ENCODE data around the gene SORL1-AS1.
"Not testable (repeated sequence)": the region's sequence is repeated elsewhere in the genome, so short reads cannot be mapped to it uniquely, and the experiment has no call there.

Gene SORL1-AS1

GRCh38 chr11:121452609-121453150 is at the start of gene SORL1-AS1:
SORL1-AS1 (minus strand) TSS chr11:121452967.
- intact Hi-C loops (cut with DNase I) = no loop called here
- DNase-seq (ENCODE audit: low spot score) (no peak), ATAC-seq (peak; percentile 17)

GRCh38 chr11:121500717-121501116 is 48.0 kb upstream of the SORL1-AS1 start:
- DNase-seq (ENCODE audit: low spot score) (no peak), ATAC-seq (no peak)
- intact Hi-C loops (cut with DNase I) = no loop called here

- ATAC-seq = no peak
- intact Hi-C loops (cut with DNase I) = no loop called here
- DNase-seq (ENCODE audit: low spot score) = no peak
Observed at GRCh38 chr11:121500275-121500674, 47.5 kb upstream of the SORL1-AS1 start.

- no peak for DNase-seq (ENCODE audit: low spot score)
- peak; percentile 58 for ATAC-seq
- intact Hi-C loops (cut with DNase I) = no loop called here
Observed at GRCh38 chr11:121499405-121499804, 46.6 kb upstream of the SORL1-AS1 start.

- intact Hi-C loops (cut with DNase I) = no loop called here
- DNase-seq (ENCODE audit: low spot score) = no peak
- ATAC-seq = no peak
Observed at GRCh38 chr11:121497176-121497998, 44.6 kb upstream of the SORL1-AS1 start.

GRCh38 chr11:121494355-121495099 is 41.8 kb upstream of the SORL1-AS1 start:
- ATAC-seq (no peak), DNase-seq (ENCODE audit: low spot score) (no peak)
- intact Hi-C loops (cut with DNase I) = no loop called here

- no peak for DNase-seq (ENCODE audit: low spot score)
- ATAC-seq = no peak
- intact Hi-C loops (cut with DNase I) = no loop called here
Observed at GRCh38 chr11:121489823-121490222, 37.1 kb upstream of the SORL1-AS1 start.

GRCh38 chr11:121488641-121489040 is 35.9 kb upstream of the SORL1-AS1 start:
- intact Hi-C loops (cut with DNase I) = no loop called here
- DNase-seq (ENCODE audit: low spot score) = no peak
- no peak for ATAC-seq

- intact Hi-C loops (cut with DNase I) = no loop called here
- ATAC-seq = no peak
Observed at GRCh38 chr11:121488170-121488569, 35.4 kb upstream of the SORL1-AS1 start.

GRCh38 chr11:121487191-121487590 is 34.4 kb upstream of the SORL1-AS1 start:
- DNase-seq (ENCODE audit: low spot score) = no peak
- no peak for ATAC-seq
- intact Hi-C loops (cut with DNase I) = no loop called here

More at GRCh38 chr11:121488170-121488569, 35.4 kb upstream of the SORL1-AS1 start:
- no peak for DNase-seq (ENCODE audit: low spot score)

GRCh38 chr11:121486054-121486453 is 33.3 kb upstream of the SORL1-AS1 start:
- DNase-seq (ENCODE audit: low spot score) (no peak), ATAC-seq (no peak)
- intact Hi-C loops (cut with DNase I) = no loop called here

GRCh38 chr11:121485216-121485615 is 32.4 kb upstream of the SORL1-AS1 start:
- no peak for ATAC-seq
- intact Hi-C loops (cut with DNase I) = no loop called here
- no peak for DNase-seq (ENCODE audit: low spot score)

- intact Hi-C loops (cut with DNase I) = no loop called here
Observed at GRCh38 chr11:121483805-121484480, 31.2 kb upstream of the SORL1-AS1 start.

GRCh38 chr11:121482231-121483129 is 29.7 kb upstream of the SORL1-AS1 start:
- ATAC-seq (peak; percentile 51), DNase-seq (ENCODE audit: low spot score) (no peak)
- intact Hi-C loops (cut with DNase I) = no loop called here

More at GRCh38 chr11:121483805-121484480, 31.2 kb upstream of the SORL1-AS1 start:
- no peak for DNase-seq (ENCODE audit: low spot score)
- ATAC-seq = no peak

GRCh38 chr11:121481484-121482230 is 28.9 kb upstream of the SORL1-AS1 start:
- DNase-seq (ENCODE audit: low spot score); ATAC-seq; intact Hi-C loops (cut with DNase I): not testable (repeated sequence)

GRCh38 chr11:121479698-121480238 is 27.0 kb upstream of the SORL1-AS1 start:
- intact Hi-C loops (cut with DNase I) = no loop called here
- DNase-seq (ENCODE audit: low spot score) (no peak), ATAC-seq (no peak)

GRCh38 chr11:121478895-121479697 is 26.3 kb upstream of the SORL1-AS1 start:
- intact Hi-C loops (cut with DNase I) = no loop called here
- ATAC-seq = peak; percentile 52
- no peak for DNase-seq (ENCODE audit: low spot score)
